ENCODE data around the gene DAB2IP. TPM values are rescaled to one million over a fixed set of nuclear protein-coding genes. Genes with fewer than 3 reads are reported as not detected.

The DAB2IP gene
- total RNA-seq, 1 experiment from 2014 or later = 56.3 TPM

- Mint-ChIP-seq H3K27ac (ENCODE audit: unreplicated experiment) (no peak overlapping the region), H3K36me3 (ENCODE audit: insufficient read depth, unreplicated experiment) (no peaks in the 10 kb centered on the region), H3K9me3 (ENCODE audit: low read depth, unreplicated experiment) (no peaks in the 10 kb centered on the region), H3K4me3 (ENCODE audit: low read depth, unreplicated experiment) (no peak overlapping the region), H3K4me1 (ENCODE audit: low read depth, unreplicated experiment) (no peaks in the 10 kb centered on the region), H3K27me3 (ENCODE audit: unreplicated experiment) (no peaks in the 10 kb centered on the region)
- TF ChIP-seq CTCF (IDR thresholded peaks at IDR 0.05; ENCODE audit: unreplicated experiment) = no peak
- DNase-seq = no peak
- CTCF ChIA-PET = no interaction called here
- intact Hi-C loops (cut with micrococcal nuclease; ENCODE audit: unreplicated experiment) = no loop called here
- no TSS peak for BruUV-seq (replicated peaks)
Observed at GRCh38 chr9:121826711-121827110, 175.3 kb downstream of the DAB2IP start.

- H3K27ac Mint-ChIP-seq (ENCODE audit: unreplicated experiment) = no peak overlapping the region
- H3K36me3 Mint-ChIP-seq (ENCODE audit: insufficient read depth, unreplicated experiment) = no peaks in the 10 kb centered on the region
- no peak for TF ChIP-seq CTCF (IDR thresholded peaks at IDR 0.05; ENCODE audit: unreplicated experiment)
- no TSS peak for BruUV-seq (replicated peaks)
- H3K4me1 Mint-ChIP-seq (ENCODE audit: low read depth, unreplicated experiment) = no peaks in the 10 kb centered on the region
- CTCF ChIA-PET = no interaction called here
- H3K9me3 Mint-ChIP-seq (ENCODE audit: low read depth, unreplicated experiment) = no peaks in the 10 kb centered on the region
- no peaks in the 10 kb centered on the region for H3K27me3 Mint-ChIP-seq (ENCODE audit: unreplicated experiment)
- intact Hi-C loops (cut with micrococcal nuclease; ENCODE audit: unreplicated experiment) = no loop called here
- no peak for DNase-seq
- H3K4me3 Mint-ChIP-seq (ENCODE audit: low read depth, unreplicated experiment) = no peak overlapping the region
Observed at GRCh38 chr9:121827251-121827967, 176.0 kb downstream of the DAB2IP start.

- Mint-ChIP-seq H3K27ac (ENCODE audit: unreplicated experiment) (no peak overlapping the region), H3K9me3 (ENCODE audit: low read depth, unreplicated experiment) (no peaks in the 10 kb centered on the region), H3K27me3 (ENCODE audit: unreplicated experiment) (no peaks in the 10 kb centered on the region), H3K4me1 (ENCODE audit: low read depth, unreplicated experiment) (no peaks in the 10 kb centered on the region), H3K36me3 (ENCODE audit: insufficient read depth, unreplicated experiment) (no peaks in the 10 kb centered on the region), H3K4me3 (ENCODE audit: low read depth, unreplicated experiment) (no peak overlapping the region)
- no peak for TF ChIP-seq CTCF (IDR thresholded peaks at IDR 0.05; ENCODE audit: unreplicated experiment)
- intact Hi-C loops (cut with micrococcal nuclease; ENCODE audit: unreplicated experiment) = no loop called here
- BruUV-seq (replicated peaks) = no TSS peak
- no peak for DNase-seq
- CTCF ChIA-PET = no interaction called here
Observed at GRCh38 chr9:121830441-121831140, 179.2 kb downstream of the DAB2IP start.

- no TSS peak for BruUV-seq (replicated peaks)
- no peaks in the 10 kb centered on the region for H3K9me3 Mint-ChIP-seq (ENCODE audit: low read depth, unreplicated experiment)
- no peaks in the 10 kb centered on the region for H3K36me3 Mint-ChIP-seq (ENCODE audit: insufficient read depth, unreplicated experiment)
- no peak for DNase-seq
- intact Hi-C loops (cut with micrococcal nuclease; ENCODE audit: unreplicated experiment) = no loop called here
- no peak overlapping the region for H3K27ac Mint-ChIP-seq (ENCODE audit: unreplicated experiment)
- H3K4me3 Mint-ChIP-seq (ENCODE audit: low read depth, unreplicated experiment) = no peak overlapping the region
- no peak for TF ChIP-seq CTCF (IDR thresholded peaks at IDR 0.05; ENCODE audit: unreplicated experiment)
- H3K4me1 Mint-ChIP-seq (ENCODE audit: low read depth, unreplicated experiment) = no peaks in the 10 kb centered on the region
- H3K27me3 Mint-ChIP-seq (ENCODE audit: unreplicated experiment) = no peaks in the 10 kb centered on the region
- CTCF ChIA-PET = no interaction called here
Observed at GRCh38 chr9:121831869-121832268, 180.4 kb downstream of the DAB2IP start.

All from Calu3 (cell line).